GM10266 (cell line): ENCODE measurements around the gene OR5M10.
"Not testable (repeated sequence)": the region's sequence is repeated elsewhere in the genome, so short reads cannot be mapped to it uniquely, and the experiment has no call there.

Experiments used
- DNase-seq: peaks from one replicate; pipeline ENCODE4 v3.0.0; 2012; ENCODE audit errors: extremely low spot score
- TF ChIP-seq, protein P1 (sequence below): IDR thresholded peaks from 2 replicates; pipeline ENCODE4 v1.5.1; 2012; ENCODE audit warnings: mild to moderate bottlenecking, low read depth; ENCODE audit not compliant: control insufficient read depth, insufficient read depth; ENCODE audit errors: missing control alignments

OR5M10 gene

GRCh38 chr11:56577621-56578020 is at the start of gene OR5M10:
Gene OR5M10, minus strand, starts transcription at chr11:56577721. Its CDS starts 0 bp downstream, at chr11:56577721.
- DNase-seq: no peak
- TF ChIP-seq, protein P1, sequence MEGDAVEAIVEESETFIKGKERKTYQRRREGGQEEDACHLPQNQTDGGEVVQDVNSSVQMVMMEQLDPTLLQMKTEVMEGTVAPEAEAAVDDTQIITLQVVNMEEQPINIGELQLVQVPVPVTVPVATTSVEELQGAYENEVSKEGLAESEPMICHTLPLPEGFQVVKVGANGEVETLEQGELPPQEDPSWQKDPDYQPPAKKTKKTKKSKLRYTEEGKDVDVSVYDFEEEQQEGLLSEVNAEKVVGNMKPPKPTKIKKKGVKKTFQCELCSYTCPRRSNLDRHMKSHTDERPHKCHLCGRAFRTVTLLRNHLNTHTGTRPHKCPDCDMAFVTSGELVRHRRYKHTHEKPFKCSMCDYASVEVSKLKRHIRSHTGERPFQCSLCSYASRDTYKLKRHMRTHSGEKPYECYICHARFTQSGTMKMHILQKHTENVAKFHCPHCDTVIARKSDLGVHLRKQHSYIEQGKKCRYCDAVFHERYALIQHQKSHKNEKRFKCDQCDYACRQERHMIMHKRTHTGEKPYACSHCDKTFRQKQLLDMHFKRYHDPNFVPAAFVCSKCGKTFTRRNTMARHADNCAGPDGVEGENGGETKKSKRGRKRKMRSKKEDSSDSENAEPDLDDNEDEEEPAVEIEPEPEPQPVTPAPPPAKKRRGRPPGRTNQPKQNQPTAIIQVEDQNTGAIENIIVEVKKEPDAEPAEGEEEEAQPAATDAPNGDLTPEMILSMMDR: no peak

DNA sequence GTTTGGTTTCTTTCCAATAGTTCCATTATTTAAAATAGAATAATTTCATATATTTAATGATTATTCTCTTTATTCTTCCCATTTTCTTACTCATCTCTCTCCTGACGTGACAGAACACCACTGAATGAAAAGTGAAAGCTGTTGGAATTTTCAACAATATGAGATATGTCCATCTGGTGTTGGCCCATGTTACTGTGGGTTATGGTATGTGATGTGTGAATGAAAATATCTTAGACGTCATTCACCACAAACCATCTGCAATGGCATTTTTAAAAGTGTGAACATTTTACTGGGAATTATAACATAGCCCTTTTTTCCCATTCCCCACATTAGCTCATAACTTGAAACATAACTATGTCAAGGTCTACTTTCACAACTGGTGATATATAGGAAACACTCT is 48.4 kb upstream of the OR5M10 start:
- no peak for DNase-seq
- TF ChIP-seq, protein P1: no peak

DNA sequence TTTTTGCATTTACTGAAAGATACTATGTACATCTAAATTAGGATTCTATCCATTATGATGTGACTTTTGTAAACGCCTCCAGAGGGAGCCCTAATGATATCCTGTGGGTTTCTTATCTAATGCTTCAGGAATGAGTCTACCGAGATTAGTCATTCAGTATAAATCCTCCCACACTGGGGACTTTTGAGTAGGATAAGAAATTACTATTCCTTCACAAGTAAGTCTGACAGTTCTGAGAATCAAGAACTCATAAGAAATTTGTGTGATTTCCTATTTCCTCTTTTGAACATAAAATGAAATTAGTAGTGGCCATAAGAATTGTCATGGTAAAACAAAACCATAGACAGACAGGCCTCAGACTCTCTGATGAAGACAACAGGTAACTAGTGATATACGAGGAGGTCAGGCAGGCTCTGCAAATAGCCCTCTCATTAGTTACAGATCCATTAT is 47.2 kb upstream of the OR5M10 start:
- TF ChIP-seq, protein P1: no peak
- DNase-seq: no peak

GRCh38 chr11:56611174-56611573 is 33.7 kb upstream of the OR5M10 start:
- no peak for DNase-seq
- TF ChIP-seq, protein P1: no peak

DNA sequence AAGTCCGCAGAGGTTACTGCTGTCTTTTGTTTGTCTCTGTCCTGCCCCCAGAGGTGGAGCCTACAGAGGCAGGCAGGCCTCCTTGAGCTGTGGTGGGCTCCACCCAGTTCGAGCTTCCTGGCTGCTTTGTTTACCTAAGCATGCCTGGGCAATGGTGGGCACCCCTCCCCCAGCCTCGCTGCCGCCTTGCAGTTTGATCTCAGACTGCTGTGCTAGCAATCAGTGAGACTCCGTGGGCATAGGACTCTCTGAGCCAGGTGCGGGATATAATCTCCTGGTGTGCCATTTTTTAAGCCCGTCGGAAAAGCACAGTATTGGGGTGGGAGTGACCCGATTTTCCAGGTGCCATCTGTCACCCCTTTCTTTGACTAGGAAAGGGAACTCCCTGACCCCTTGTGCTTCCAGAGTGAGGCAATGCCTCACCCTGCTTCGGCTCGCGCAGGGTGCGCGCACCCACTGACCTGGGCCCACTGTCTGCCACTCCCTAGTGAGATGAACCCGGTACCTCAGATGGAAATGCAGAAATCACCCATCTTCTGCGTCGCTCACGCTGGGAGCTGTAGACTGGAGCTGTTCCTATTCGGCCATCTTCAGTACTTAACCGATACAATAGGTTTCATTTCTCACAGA is 14.7 kb upstream of the OR5M10 start:
- not testable (repeated sequence) for DNase-seq

DNA sequence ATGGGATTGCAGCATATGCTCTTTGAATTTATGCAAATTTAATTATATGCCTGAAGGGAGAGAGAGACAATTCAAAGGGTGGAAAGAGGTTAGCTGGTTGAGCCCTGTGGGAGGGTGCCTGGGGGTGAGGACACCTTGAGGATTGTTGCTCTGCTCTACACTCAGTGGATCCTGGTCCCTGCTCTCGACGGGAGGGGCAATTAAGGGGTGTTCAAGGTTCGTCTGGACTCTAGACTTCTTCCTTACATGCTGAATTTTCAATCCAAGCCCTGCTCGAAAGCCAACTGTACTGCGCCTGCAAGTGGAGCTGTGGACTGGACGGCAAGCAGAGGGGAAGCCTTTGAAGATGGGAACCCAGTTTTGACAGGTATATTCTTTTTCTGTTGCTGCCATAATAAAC is 18.9 kb downstream of the OR5M10 start:
- no peak for DNase-seq
- TF ChIP-seq, protein P1: no peak

DNA sequence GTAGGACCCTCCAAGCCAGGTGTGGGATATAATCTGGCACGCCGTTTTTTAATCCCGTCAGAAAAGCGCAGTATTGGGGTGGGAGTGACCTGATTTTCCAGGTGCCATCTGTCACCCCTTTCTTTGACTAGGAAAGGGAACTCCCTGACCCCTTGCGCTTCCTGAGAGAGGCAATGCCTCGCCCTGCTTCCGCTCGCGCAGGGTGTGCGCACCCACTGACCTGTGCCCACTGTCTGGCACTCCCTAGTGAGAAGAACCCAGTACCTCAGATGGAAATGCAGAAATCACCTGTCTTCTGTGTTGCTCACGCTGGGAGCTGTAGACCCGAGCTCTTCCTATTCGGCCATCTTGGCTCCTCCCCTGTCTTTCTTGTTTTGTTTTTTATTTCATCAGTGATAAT is 22.8 kb downstream of the OR5M10 start:
- DNase-seq: not testable (repeated sequence)

DNA sequence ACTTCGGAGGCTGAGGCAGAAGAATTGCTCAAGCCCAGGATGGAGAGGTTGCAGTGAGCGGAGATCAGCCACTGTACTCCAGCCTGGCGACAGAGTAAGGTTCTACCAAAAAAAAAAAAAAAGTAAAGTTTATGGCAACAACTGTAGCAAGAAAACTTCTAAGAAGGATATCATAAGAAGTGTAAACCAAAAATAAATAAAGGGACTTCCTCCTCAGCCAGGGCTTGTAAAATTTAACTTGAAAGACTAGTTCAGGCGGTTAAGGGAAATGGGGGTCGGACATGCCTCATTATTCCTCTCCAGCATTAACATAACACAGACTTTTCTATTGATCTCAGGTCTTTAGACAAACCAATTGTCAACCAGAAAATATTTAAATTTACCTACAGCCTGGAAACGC is 32.0 kb downstream of the OR5M10 start:
- TF ChIP-seq, protein P1: no peak

More for the DNA sequence above, 32.0 kb downstream of the OR5M10 start:
- DNase-seq: no peak
